ENCODE measurements around the gene ETF1.

ETF1 gene

GRCh38 chr5:138466125-138466899 is 76.7 kb downstream of the ETF1 start:
- Histone ChIP-seq H3K27ac (ENCODE audit: low read depth, low read length) (no peak overlapping the region), H2BK12ac (ENCODE audit: low read length) (no peak overlapping the region), H3K4me3 (ENCODE audit: low read depth, low read length) (peak overlapping the region; percentile 78), H3K4ac (ENCODE audit: low read depth, low read length) (no peak overlapping the region), H3K79me2 (ENCODE audit: control insufficient read depth, insufficient read depth, low read length, poor library complexity) (peaks cover 4% of the 10 kb centered on the region), H3K4me1 (ENCODE audit: control insufficient read depth in 1 of 2, insufficient read depth in 2 of 2, low read length in 2 of 2) (peaks cover 7 to 10% of the 10 kb centered on the region in 2 experiments), H3K23ac (ENCODE audit: low read length) (no peak overlapping the region), H3K18ac (ENCODE audit: low read length) (no peak overlapping the region), H3K79me1 (ENCODE audit: low read length) (peaks cover 11% of the 10 kb centered on the region), H4K12ac (ENCODE audit: low read depth, low read length) (no peak overlapping the region), H3K9ac (ENCODE audit: low read length) (no peak overlapping the region), H4K8ac (ENCODE audit: low read depth, low read length) (no peak overlapping the region), H2BK120ac (ENCODE audit: insufficient read depth, low read length, poor library complexity) (no peak overlapping the region), H3K36me3 (ENCODE audit: control insufficient read depth in 1 of 2, insufficient read depth in 2 of 2, low read length in 2 of 2) (peaks cover 7 to 10% of the 10 kb centered on the region in 2 experiments), H2AK5ac (ENCODE audit: low read length) (no peak overlapping the region), H3K14ac (ENCODE audit: low read length) (no peak overlapping the region), H4K91ac (ENCODE audit: low read depth, low read length) (no peak overlapping the region), H2AFZ (ENCODE audit: insufficient read depth, low read length, poor library complexity) (no peak overlapping the region), H3K27me3 (ENCODE audit: insufficient read depth, low read length) (no peaks in the 10 kb centered on the region), H3K4me2 (ENCODE audit: low read length) (peak overlapping the region; percentile 98), H3K9me3 (ENCODE audit: insufficient read depth, low read depth, low read length) (peaks cover 3% of the 10 kb centered on the region), H2BK5ac (ENCODE audit: low read depth, low read length, poor library complexity) (no peak overlapping the region)
- WGBS (ENCODE audit: extremely low coverage, insufficient coverage, insufficient read length), result no CpG with 5 or more reads among the region's 39 CpGs
- peak in 1 of 2 donors; percentile 24 for DNase-seq

DNA sequence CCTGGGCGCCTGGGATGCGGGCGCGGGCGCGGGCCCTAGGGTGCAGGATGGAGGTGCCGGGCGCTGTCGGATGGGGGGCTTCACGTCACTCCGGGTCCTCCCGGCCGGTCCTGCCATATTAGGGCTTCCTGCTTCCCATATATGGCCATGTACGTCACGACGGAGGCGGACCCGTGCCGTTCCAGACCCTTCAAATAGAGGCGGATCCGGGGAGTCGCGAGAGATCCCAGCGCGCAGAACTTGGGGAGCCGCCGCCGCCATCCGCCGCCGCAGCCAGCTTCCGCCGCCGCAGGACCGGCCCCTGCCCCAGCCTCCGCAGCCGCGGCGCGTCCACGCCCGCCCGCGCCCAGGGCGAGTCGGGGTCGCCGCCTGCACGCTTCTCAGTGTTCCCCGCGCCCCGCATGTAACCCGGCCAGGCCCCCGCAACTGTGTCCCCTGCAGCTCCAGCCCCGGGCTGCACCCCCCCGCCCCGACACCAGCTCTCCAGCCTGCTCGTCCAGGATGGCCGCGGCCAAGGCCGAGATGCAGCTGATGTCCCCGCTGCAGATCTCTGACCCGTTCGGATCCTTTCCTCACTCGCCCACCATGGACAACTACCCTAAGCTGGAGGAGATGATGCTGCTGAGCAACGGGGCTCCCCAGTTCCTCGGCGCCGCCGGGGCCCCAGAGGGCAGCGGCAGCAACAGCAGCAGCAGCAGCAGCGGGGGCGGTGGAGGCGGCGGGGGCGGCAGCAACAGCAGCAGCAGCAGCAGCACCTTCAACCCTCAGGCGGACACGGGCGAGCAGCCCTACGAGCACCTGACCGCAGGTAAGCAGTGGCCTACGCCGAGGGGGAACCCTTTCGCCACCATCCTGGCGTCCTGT is 77.5 kb downstream of the ETF1 start, which contains the start of gene EGR1:
EGR1 (plus strand) TSS at position 219 of the 864 bp plus-strand sequence; CDS start at position 502, 283 bp downstream.
- DNase-seq, result peak; percentile 88 to 94
- peak within 1 kb of the TSS; percentile 63 for H4K12ac ChIP-seq (ENCODE audit: low read depth, low read length)
- H3K36me3 ChIP-seq (ENCODE audit: control insufficient read depth in 1 of 2, insufficient read depth in 2 of 2, low read length in 2 of 2), result peaks cover 7 to 10% of the 10 kb centered on the region in 2 experiments
- peaks cover 3% of the 10 kb centered on the region for H3K9me3 ChIP-seq (ENCODE audit: insufficient read depth, low read depth, low read length)
- H2AK5ac ChIP-seq (ENCODE audit: low read length), result no peak within 1 kb of the TSS
- H2AFZ ChIP-seq (ENCODE audit: insufficient read depth, low read length, poor library complexity), result peak within 1 kb of the TSS; percentile 78
- H2BK120ac ChIP-seq (ENCODE audit: insufficient read depth, low read length, poor library complexity), result peak within 1 kb of the TSS; percentile 80
- H3K4me2 ChIP-seq (ENCODE audit: low read length), result peak within 1 kb of the TSS; percentile 98
- peak within 1 kb of the TSS; percentile 92 for H3K4me3 ChIP-seq (ENCODE audit: low read depth, low read length)
- H3K4me1 ChIP-seq (ENCODE audit: control insufficient read depth in 1 of 2, insufficient read depth in 2 of 2, low read length in 2 of 2), result peaks cover 7 to 10% of the 10 kb centered on the region in 2 experiments
- H3K14ac ChIP-seq (ENCODE audit: low read length), result peak within 1 kb of the TSS; percentile 58
- H3K79me2 ChIP-seq (ENCODE audit: control insufficient read depth, insufficient read depth, low read length, poor library complexity), result peaks cover 4% of the 10 kb centered on the region
- peak within 1 kb of the TSS; percentile 80 for H2BK5ac ChIP-seq (ENCODE audit: low read depth, low read length, poor library complexity)
- peak within 1 kb of the TSS; percentile 84 for H3K9ac ChIP-seq (ENCODE audit: low read length)
- H3K27ac ChIP-seq (ENCODE audit: low read depth, low read length), result peak within 1 kb of the TSS; percentile 94
- H2BK12ac ChIP-seq (ENCODE audit: low read length), result no peak within 1 kb of the TSS
- H3K79me1 ChIP-seq (ENCODE audit: low read length), result peaks cover 11% of the 10 kb centered on the region
- peak within 1 kb of the TSS; percentile 13 for H3K18ac ChIP-seq (ENCODE audit: low read length)
- H4K8ac ChIP-seq (ENCODE audit: low read depth, low read length), result peak within 1 kb of the TSS; percentile 82
- H3K23ac ChIP-seq (ENCODE audit: low read length), result no peak within 1 kb of the TSS
- WGBS (ENCODE audit: extremely low coverage, insufficient coverage, insufficient read length), result no CpG with 5 or more reads among the region's 85 CpGs
- peak within 1 kb of the TSS; percentile 69 for H4K91ac ChIP-seq (ENCODE audit: low read depth, low read length)
- H3K4ac ChIP-seq (ENCODE audit: low read depth, low read length), result no peak within 1 kb of the TSS
- no peaks in the 10 kb centered on the region for H3K27me3 ChIP-seq (ENCODE audit: insufficient read depth, low read length)

GRCh38 chr5:138464388-138465260 is 78.4 kb downstream of the ETF1 start:
- H4K91ac ChIP-seq (ENCODE audit: low read depth, low read length), result peak overlapping the region; percentile 69

More at GRCh38 chr5:138464388-138465260, 78.4 kb downstream of the ETF1 start:
- H3K9ac ChIP-seq (ENCODE audit: low read length), result peak overlapping the region; percentile 84
- peaks cover 4% of the 10 kb centered on the region for H3K79me2 ChIP-seq (ENCODE audit: control insufficient read depth, insufficient read depth, low read length, poor library complexity)
- peak overlapping the region; percentile 63 for H4K12ac ChIP-seq (ENCODE audit: low read depth, low read length)
- H2BK120ac ChIP-seq (ENCODE audit: insufficient read depth, low read length, poor library complexity), result peak overlapping the region; percentile 80
- H3K36me3 ChIP-seq (ENCODE audit: control insufficient read depth in 1 of 2, insufficient read depth in 2 of 2, low read length in 2 of 2), result peaks cover 7 to 10% of the 10 kb centered on the region in 2 experiments
- peak overlapping the region; percentile 98 for H3K4me2 ChIP-seq (ENCODE audit: low read length)
- DNase-seq, result peak; percentile 99
- H3K4me3 ChIP-seq (ENCODE audit: low read depth, low read length), result peak overlapping the region; percentile 92
- peak overlapping the region; percentile 8 for H3K18ac ChIP-seq (ENCODE audit: low read length)
- H4K8ac ChIP-seq (ENCODE audit: low read depth, low read length), result peak overlapping the region; percentile 82
- H2BK12ac ChIP-seq (ENCODE audit: low read length), result no peak overlapping the region
- H2AK5ac ChIP-seq (ENCODE audit: low read length), result no peak overlapping the region
- no peak overlapping the region for H3K4ac ChIP-seq (ENCODE audit: low read depth, low read length)
- H3K23ac ChIP-seq (ENCODE audit: low read length), result no peak overlapping the region
- peak overlapping the region; percentile 94 for H3K27ac ChIP-seq (ENCODE audit: low read depth, low read length)
- peak overlapping the region; percentile 78 for H2AFZ ChIP-seq (ENCODE audit: insufficient read depth, low read length, poor library complexity)
- H3K9me3 ChIP-seq (ENCODE audit: insufficient read depth, low read depth, low read length), result peaks cover 3% of the 10 kb centered on the region
- peak overlapping the region; percentile 58 for H3K14ac ChIP-seq (ENCODE audit: low read length)
- H3K79me1 ChIP-seq (ENCODE audit: low read length), result peaks cover 11% of the 10 kb centered on the region
- peaks cover 7 to 10% of the 10 kb centered on the region in 2 experiments for H3K4me1 ChIP-seq (ENCODE audit: control insufficient read depth in 1 of 2, insufficient read depth in 2 of 2, low read length in 2 of 2)
- no peaks in the 10 kb centered on the region for H3K27me3 ChIP-seq (ENCODE audit: insufficient read depth, low read length)
- peak overlapping the region; percentile 80 for H2BK5ac ChIP-seq (ENCODE audit: low read depth, low read length, poor library complexity)
- no CpG with 5 or more reads among the region's 64 CpGs for WGBS (ENCODE audit: extremely low coverage, insufficient coverage, insufficient read length)

Measured in trophoblast cell (in vitro differentiated cells and primary cell).